A549 (cell line): ENCODE measurements around the gene CELF2.

Experiments used
- JUN ChIP-seq, 2 experiments: fragments of >200 bp; sonication (Bioruptor Twin); formaldehyde crosslinking; IDR thresholded peaks; 2 replicates in 1 of 2; 3 replicates in 1 of 2; pipeline ENCODE4 v1.6.1; 2016 to 2017
- TF ChIP-seq, protein P1 (sequence below): fragments of >200 bp; sonication (Bioruptor Twin); formaldehyde crosslinking; IDR thresholded peaks from 3 replicates; pipeline ENCODE4 v1.5.1; 2016

DNA sequence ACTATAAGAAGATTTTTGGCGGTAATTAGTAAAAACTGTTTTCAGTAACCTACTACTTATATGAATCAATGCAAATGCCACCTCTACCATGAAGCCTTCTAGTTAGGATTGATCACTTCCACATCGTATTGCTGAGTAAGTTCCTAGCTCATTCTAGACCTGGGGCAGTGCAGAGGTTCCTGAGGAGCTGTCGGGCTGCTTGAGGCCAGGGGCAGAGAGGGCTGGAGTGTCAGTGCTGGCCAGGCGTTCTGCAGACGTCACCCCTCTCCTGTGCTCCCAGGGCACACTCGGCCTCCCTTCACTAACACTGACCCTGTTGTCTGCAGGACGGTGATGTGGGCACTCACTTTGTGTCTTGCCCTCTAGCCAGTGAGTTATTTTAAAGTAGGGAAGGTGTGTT, 275.7 kb downstream of the CELF2 start:
- TF ChIP-seq, protein P1, sequence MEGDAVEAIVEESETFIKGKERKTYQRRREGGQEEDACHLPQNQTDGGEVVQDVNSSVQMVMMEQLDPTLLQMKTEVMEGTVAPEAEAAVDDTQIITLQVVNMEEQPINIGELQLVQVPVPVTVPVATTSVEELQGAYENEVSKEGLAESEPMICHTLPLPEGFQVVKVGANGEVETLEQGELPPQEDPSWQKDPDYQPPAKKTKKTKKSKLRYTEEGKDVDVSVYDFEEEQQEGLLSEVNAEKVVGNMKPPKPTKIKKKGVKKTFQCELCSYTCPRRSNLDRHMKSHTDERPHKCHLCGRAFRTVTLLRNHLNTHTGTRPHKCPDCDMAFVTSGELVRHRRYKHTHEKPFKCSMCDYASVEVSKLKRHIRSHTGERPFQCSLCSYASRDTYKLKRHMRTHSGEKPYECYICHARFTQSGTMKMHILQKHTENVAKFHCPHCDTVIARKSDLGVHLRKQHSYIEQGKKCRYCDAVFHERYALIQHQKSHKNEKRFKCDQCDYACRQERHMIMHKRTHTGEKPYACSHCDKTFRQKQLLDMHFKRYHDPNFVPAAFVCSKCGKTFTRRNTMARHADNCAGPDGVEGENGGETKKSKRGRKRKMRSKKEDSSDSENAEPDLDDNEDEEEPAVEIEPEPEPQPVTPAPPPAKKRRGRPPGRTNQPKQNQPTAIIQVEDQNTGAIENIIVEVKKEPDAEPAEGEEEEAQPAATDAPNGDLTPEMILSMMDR, result no peak
- TF ChIP-seq JUN (IDR thresholded peaks at IDR 0.05), result no peak
